ENCODE results near the gene RPUSD1.

Gene RPUSD1

DNA sequence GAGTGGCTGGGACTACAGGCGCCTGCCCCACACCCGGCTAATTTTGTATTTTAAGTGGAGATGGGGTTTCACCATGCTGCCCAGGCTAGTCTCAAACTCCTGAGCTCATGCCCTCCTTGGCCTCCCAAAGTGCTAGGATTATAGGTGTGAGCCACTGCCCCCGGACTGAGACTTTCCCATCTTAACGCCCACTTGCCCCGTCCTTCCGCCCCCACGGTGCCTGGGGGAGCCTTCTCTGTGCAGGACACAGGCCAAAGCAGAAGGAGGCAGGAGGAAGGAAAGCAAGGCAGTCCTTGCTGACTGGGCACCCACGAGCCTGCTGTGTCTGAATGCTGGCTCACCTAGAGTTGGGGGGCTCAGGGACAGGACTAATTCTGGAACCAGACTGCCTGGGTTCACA lies 30.0 kb upstream of the RPUSD1 start:
- H3K4me1 ChIP-seq (ENCODE audit: control insufficient read depth, low read depth, low read length) = peaks cover 3% of the 10 kb centered on the region
- H3K9me3 ChIP-seq (ENCODE audit: control insufficient read depth, low read depth, low read length) = no peaks in the 10 kb centered on the region
- peaks cover 9% of the 10 kb centered on the region for H3K27me3 ChIP-seq (ENCODE audit: control insufficient read depth, insufficient read depth, low read length)
- no peak overlapping the region for H3K9ac ChIP-seq (ENCODE audit: low read length)
- H3K36me3 ChIP-seq (ENCODE audit: control insufficient read depth, low read depth, low read length) = no peaks in the 10 kb centered on the region
- H3K27ac ChIP-seq (ENCODE audit: low read length) = no peak overlapping the region
- H3K4me3 ChIP-seq (ENCODE audit: low read length) = no peak overlapping the region

GRCh38 chr16:817001-817906 lies 29.1 kb upstream of the RPUSD1 start:
- Histone ChIP-seq H3K27ac (ENCODE audit: low read length) (no peak overlapping the region), H3K4me1 (ENCODE audit: control insufficient read depth, low read depth, low read length) (peaks cover 3% of the 10 kb centered on the region), H3K27me3 (ENCODE audit: control insufficient read depth, insufficient read depth, low read length) (peaks cover 15% of the 10 kb centered on the region), H3K9ac (ENCODE audit: low read length) (no peak overlapping the region), H3K9me3 (ENCODE audit: control insufficient read depth, low read depth, low read length) (no peaks in the 10 kb centered on the region), H3K36me3 (ENCODE audit: control insufficient read depth, low read depth, low read length) (no peaks in the 10 kb centered on the region), H3K4me3 (ENCODE audit: low read length) (no peak overlapping the region)

GRCh38 chr16:815861-816260 lies 27.7 kb upstream of the RPUSD1 start:
- H3K4me3 ChIP-seq (ENCODE audit: low read length) = no peak overlapping the region
- H3K9me3 ChIP-seq (ENCODE audit: control insufficient read depth, low read depth, low read length) = no peaks in the 10 kb centered on the region
- H3K36me3 ChIP-seq (ENCODE audit: control insufficient read depth, low read depth, low read length) = no peaks in the 10 kb centered on the region
- peaks cover 15% of the 10 kb centered on the region for H3K27me3 ChIP-seq (ENCODE audit: control insufficient read depth, insufficient read depth, low read length)
- H3K27ac ChIP-seq (ENCODE audit: low read length) = no peak overlapping the region
- peaks cover 3% of the 10 kb centered on the region for H3K4me1 ChIP-seq (ENCODE audit: control insufficient read depth, low read depth, low read length)
- no peak overlapping the region for H3K9ac ChIP-seq (ENCODE audit: low read length)

- H3K4me1 ChIP-seq (ENCODE audit: control insufficient read depth, low read depth, low read length) = peaks cover 3% of the 10 kb centered on the region
- no peak overlapping the region for H3K4me3 ChIP-seq (ENCODE audit: low read length)
- no peaks in the 10 kb centered on the region for H3K9me3 ChIP-seq (ENCODE audit: control insufficient read depth, low read depth, low read length)
- H3K36me3 ChIP-seq (ENCODE audit: control insufficient read depth, low read depth, low read length) = no peaks in the 10 kb centered on the region
- H3K9ac ChIP-seq (ENCODE audit: low read length) = no peak overlapping the region
- no peak overlapping the region for H3K27ac ChIP-seq (ENCODE audit: low read length)
- H3K27me3 ChIP-seq (ENCODE audit: control insufficient read depth, insufficient read depth, low read length) = peaks cover 15% of the 10 kb centered on the region
These were observed 26.8 kb upstream of the RPUSD1 start for GRCh38 chr16:814974-815373.

- no peaks in the 10 kb centered on the region for H3K36me3 ChIP-seq (ENCODE audit: control insufficient read depth, low read depth, low read length)
- no peaks in the 10 kb centered on the region for H3K9me3 ChIP-seq (ENCODE audit: control insufficient read depth, low read depth, low read length)
- peak overlapping the region; percentile 25 for H3K4me3 ChIP-seq (ENCODE audit: low read length)
- no peak overlapping the region for H3K27ac ChIP-seq (ENCODE audit: low read length)
- H3K4me1 ChIP-seq (ENCODE audit: control insufficient read depth, low read depth, low read length) = peaks cover 3% of the 10 kb centered on the region
- no peak overlapping the region for H3K9ac ChIP-seq (ENCODE audit: low read length)
- H3K27me3 ChIP-seq (ENCODE audit: control insufficient read depth, insufficient read depth, low read length) = peaks cover 15% of the 10 kb centered on the region
These were observed 25.8 kb upstream of the RPUSD1 start for GRCh38 chr16:813916-814412.

DNA sequence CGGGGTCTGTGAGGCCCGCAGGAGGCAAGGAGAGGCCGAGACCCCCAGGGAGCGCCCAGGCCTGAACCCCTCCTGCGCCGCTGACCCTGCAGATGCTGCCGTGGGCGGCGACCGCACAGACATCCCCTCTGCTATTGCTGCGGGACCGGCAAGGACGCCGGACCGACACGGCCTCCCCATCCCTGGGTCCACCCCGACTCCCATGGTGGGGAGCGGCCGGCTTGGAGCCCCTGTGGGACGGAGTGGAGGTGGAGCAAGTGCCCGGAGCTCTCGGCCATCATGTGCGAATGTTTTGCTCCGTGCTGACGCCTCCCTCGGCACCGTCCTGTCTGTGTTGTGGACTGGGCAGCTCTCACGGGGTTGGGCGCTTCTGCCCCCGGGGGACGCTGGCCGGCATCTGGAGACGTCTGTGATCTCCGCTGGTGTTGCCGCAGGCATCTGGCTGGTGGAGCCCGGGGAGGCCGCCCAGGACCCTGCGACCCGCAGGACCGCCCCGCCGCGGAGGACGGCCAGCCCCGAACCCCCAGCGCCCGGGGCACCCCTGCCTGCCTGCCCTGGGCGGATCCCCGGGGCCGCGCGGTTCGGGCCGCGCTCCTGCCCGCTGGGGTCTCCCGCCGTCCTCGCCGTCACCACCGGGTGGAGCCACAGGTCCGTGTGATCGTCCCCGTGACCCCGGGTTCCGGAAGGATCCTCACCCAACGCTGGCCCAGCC lies 25.2 kb upstream of the RPUSD1 start:
- H3K27me3 ChIP-seq (ENCODE audit: control insufficient read depth, insufficient read depth, low read length) = peaks cover 15% of the 10 kb centered on the region
- no peak overlapping the region for H3K27ac ChIP-seq (ENCODE audit: low read length)
- no peaks in the 10 kb centered on the region for H3K9me3 ChIP-seq (ENCODE audit: control insufficient read depth, low read depth, low read length)
- H3K36me3 ChIP-seq (ENCODE audit: control insufficient read depth, low read depth, low read length) = no peaks in the 10 kb centered on the region
- H3K9ac ChIP-seq (ENCODE audit: low read length) = no peak overlapping the region
- H3K4me1 ChIP-seq (ENCODE audit: control insufficient read depth, low read depth, low read length) = peaks cover 3% of the 10 kb centered on the region
- H3K4me3 ChIP-seq (ENCODE audit: low read length) = peak overlapping the region; percentile 52

DNA sequence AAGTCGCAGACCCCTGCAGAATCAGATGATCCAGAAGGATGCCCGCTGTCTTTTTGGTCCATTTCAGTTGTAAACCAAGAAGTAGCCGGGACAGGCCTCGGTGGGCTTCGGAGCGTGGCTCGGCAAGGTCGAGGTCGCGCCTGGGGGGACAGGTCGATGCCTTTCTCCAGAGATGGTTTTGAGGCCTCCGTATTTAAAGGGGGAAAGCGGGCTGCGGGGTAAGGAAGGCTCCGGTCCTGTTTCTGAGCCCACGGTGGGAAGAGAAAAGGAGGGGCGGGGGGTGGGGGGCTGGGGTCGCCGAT lies 19.9 kb upstream of the RPUSD1 start:
- Histone ChIP-seq H3K9me3 (ENCODE audit: control insufficient read depth, low read depth, low read length) (no peaks in the 10 kb centered on the region), H3K27me3 (ENCODE audit: control insufficient read depth, insufficient read depth, low read length) (peaks cover 28% of the 10 kb centered on the region), H3K4me3 (ENCODE audit: low read length) (peak overlapping the region; percentile 94), H3K4me1 (ENCODE audit: control insufficient read depth, low read depth, low read length) (no peaks in the 10 kb centered on the region), H3K9ac (ENCODE audit: low read length) (peak overlapping the region; percentile 59), H3K27ac (ENCODE audit: low read length) (no peak overlapping the region), H3K36me3 (ENCODE audit: control insufficient read depth, low read depth, low read length) (no peaks in the 10 kb centered on the region)

GRCh38 chr16:807347-808084 lies 19.3 kb upstream of the RPUSD1 start:
- H3K4me3 ChIP-seq (ENCODE audit: low read length) = peak overlapping the region; percentile 94
- H3K27ac ChIP-seq (ENCODE audit: low read length) = no peak overlapping the region

GRCh38 chr16:805474-805873 lies 17.3 kb upstream of the RPUSD1 start:
- Histone ChIP-seq H3K4me1 (ENCODE audit: control insufficient read depth, low read depth, low read length) (no peaks in the 10 kb centered on the region), H3K4me3 (ENCODE audit: low read length) (no peak overlapping the region), H3K36me3 (ENCODE audit: control insufficient read depth, low read depth, low read length) (no peaks in the 10 kb centered on the region), H3K27me3 (ENCODE audit: control insufficient read depth, insufficient read depth, low read length) (peaks cover 49% of the 10 kb centered on the region), H3K9me3 (ENCODE audit: control insufficient read depth, low read depth, low read length) (no peaks in the 10 kb centered on the region), H3K27ac (ENCODE audit: low read length) (no peak overlapping the region), H3K9ac (ENCODE audit: low read length) (no peak overlapping the region)

More at GRCh38 chr16:807347-808084, 19.3 kb upstream of the RPUSD1 start:
- H3K9me3 ChIP-seq (ENCODE audit: control insufficient read depth, low read depth, low read length) = no peaks in the 10 kb centered on the region
- peak overlapping the region; percentile 62 for H3K9ac ChIP-seq (ENCODE audit: low read length)
- peaks cover 28% of the 10 kb centered on the region for H3K27me3 ChIP-seq (ENCODE audit: control insufficient read depth, insufficient read depth, low read length)
- H3K36me3 ChIP-seq (ENCODE audit: control insufficient read depth, low read depth, low read length) = no peaks in the 10 kb centered on the region
- H3K4me1 ChIP-seq (ENCODE audit: control insufficient read depth, low read depth, low read length) = no peaks in the 10 kb centered on the region

DNA sequence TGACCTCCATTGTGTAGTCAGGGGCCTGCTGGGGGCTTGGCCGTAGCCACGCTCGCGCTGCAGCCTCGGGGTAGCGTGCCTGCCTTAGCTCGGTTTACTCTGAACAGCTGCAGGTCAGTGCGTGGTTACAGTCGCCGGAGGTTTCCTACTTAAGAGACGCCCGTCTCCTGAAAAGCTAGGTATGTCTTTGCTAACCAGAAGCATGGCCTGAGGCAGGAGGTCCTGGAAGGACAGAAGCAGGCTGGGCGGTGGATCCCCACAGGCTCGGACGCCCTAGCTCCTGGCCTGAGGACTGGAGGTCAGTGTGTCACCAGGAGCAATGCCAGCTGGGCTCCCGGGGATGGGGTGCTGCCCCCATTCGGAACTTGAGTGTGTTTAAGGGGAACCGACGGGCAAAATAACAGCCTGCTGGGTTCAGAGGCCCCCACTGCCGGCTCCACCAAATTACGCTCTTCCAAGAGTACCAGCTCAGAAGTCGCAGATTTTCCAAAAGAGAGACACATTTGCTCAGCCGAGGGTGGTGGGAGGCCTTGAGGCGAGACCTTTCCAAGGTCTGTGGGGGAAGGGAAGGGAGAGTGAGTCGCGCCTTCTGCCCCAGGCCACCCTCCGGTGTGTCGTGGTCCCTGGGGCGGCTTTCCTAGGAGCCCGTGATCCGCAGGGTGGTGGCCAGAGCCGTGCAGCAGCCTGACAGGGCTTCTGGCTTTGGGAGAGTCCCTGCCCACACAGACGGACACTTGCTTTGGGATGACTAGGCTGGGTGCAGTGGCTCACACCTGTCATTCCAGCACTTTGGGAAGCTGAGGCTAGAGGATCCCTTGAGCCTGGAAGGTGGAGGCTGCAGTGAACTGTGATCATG lies 16.2 kb upstream of the RPUSD1 start:
- Histone ChIP-seq H3K9me3 (ENCODE audit: control insufficient read depth, low read depth, low read length) (no peaks in the 10 kb centered on the region), H3K27ac (ENCODE audit: low read length) (no peak overlapping the region), H3K36me3 (ENCODE audit: control insufficient read depth, low read depth, low read length) (no peaks in the 10 kb centered on the region), H3K27me3 (ENCODE audit: control insufficient read depth, insufficient read depth, low read length) (peaks cover 50% of the 10 kb centered on the region), H3K4me3 (ENCODE audit: low read length) (no peak overlapping the region), H3K9ac (ENCODE audit: low read length) (no peak overlapping the region), H3K4me1 (ENCODE audit: control insufficient read depth, low read depth, low read length) (no peaks in the 10 kb centered on the region)

DNA sequence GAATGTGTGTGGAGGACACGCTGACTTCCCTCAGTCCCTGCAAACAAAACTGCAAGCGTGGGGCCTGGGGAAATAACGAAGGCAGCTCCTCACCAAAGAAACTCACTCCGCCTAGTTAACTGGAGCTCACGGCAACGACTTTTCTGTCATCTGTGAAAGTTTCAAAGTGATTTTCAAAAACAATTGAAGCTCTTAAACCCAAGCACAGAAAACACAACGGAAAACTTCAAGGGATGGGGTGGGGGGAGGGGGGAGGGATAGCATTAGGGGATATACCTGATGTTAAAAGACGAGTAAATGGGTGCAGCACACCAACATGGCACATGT lies 15.5 kb upstream of the RPUSD1 start:
- H3K9ac ChIP-seq (ENCODE audit: low read length) = no peak overlapping the region
- H3K27me3 ChIP-seq (ENCODE audit: control insufficient read depth, insufficient read depth, low read length) = peaks cover 50% of the 10 kb centered on the region
- H3K4me3 ChIP-seq (ENCODE audit: low read length) = no peak overlapping the region

More for the DNA sequence above, 15.5 kb upstream of the RPUSD1 start:
- Histone ChIP-seq H3K27ac (ENCODE audit: low read length) (no peak overlapping the region), H3K36me3 (ENCODE audit: control insufficient read depth, low read depth, low read length) (no peaks in the 10 kb centered on the region), H3K9me3 (ENCODE audit: control insufficient read depth, low read depth, low read length) (no peaks in the 10 kb centered on the region), H3K4me1 (ENCODE audit: control insufficient read depth, low read depth, low read length) (no peaks in the 10 kb centered on the region)

Data from iPS-18a (cell line).